Measurements from ENCODE around the gene FOXL1.

FOXL1 gene

GRCh38 chr16:86554917-86555703 is 23.2 kb upstream of the FOXL1 start, which contains the start of gene MTHFSD:
Gene MTHFSD, minus strand, starts transcription at chr16:86555235. Its CDS starts 51 bp downstream, at chr16:86555184.
- TF ChIP-seq CTCF (IDR thresholded peaks at IDR 0.05; ENCODE audit: low read length, missing control alignments), result no peak
- H3K4me3 ChIP-seq (replicated peaks; ENCODE audit: low read depth, low read length), result peak within 1 kb of the TSS; percentile 85
- peak; percentile 94 for DNase-seq (ENCODE audit: low read depth)

GRCh38 chr16:86555704-86556075 is 22.7 kb upstream of the FOXL1 start:
- no peak for DNase-seq (ENCODE audit: low read depth)
- H3K4me3 ChIP-seq (replicated peaks; ENCODE audit: low read depth, low read length), result peak overlapping the region; percentile 85
- no peak for TF ChIP-seq CTCF (IDR thresholded peaks at IDR 0.05; ENCODE audit: low read length, missing control alignments)

GRCh38 chr16:86556576-86556975 is 21.8 kb upstream of the FOXL1 start:
- no peak for TF ChIP-seq CTCF (IDR thresholded peaks at IDR 0.05; ENCODE audit: low read length, missing control alignments)
- DNase-seq (ENCODE audit: low read depth), result no peak
- no peak overlapping the region for H3K4me3 ChIP-seq (replicated peaks; ENCODE audit: low read depth, low read length)

- H3K4me3 ChIP-seq (replicated peaks; ENCODE audit: low read depth, low read length), result no peak overlapping the region
- DNase-seq (ENCODE audit: low read depth), result no peak
- TF ChIP-seq CTCF (IDR thresholded peaks at IDR 0.05; ENCODE audit: low read length, missing control alignments), result no peak
These were observed 20.8 kb upstream of the FOXL1 start for GRCh38 chr16:86557587-86557986.

GRCh38 chr16:86558355-86559193 is 19.8 kb upstream of the FOXL1 start:
- no peak overlapping the region for H3K4me3 ChIP-seq (replicated peaks; ENCODE audit: low read depth, low read length)
- TF ChIP-seq CTCF (IDR thresholded peaks at IDR 0.05; ENCODE audit: low read length, missing control alignments), result no peak
- DNase-seq (ENCODE audit: low read depth), result no peak

- no peak for DNase-seq (ENCODE audit: low read depth)
- no peak for TF ChIP-seq CTCF (IDR thresholded peaks at IDR 0.05; ENCODE audit: low read length, missing control alignments)
These were observed 18.5 kb upstream of the FOXL1 start for GRCh38 chr16:86559802-86560305.

More at GRCh38 chr16:86559802-86560305, 18.5 kb upstream of the FOXL1 start:
- H3K4me3 ChIP-seq (replicated peaks; ENCODE audit: low read depth, low read length), result no peak overlapping the region

Measured in fibroblast of pulmonary artery (primary cell).